Forelimb muscle (tissue), 1 donor: Measurements from ENCODE around the gene KCTD1. TPM values are rescaled to one million over a fixed set of nuclear protein-coding genes. Genes with fewer than 3 reads are reported as not detected.

Experiments used
- DNase-seq: peaks from one replicate; pipeline ENCODE4 v3.0.0-alpha.2; 2013; ENCODE audit warnings: low read depth
- polyA plus RNA-seq: library from polyadenylated mRNA; unstranded; fragments of 120-200 nt; gene quantifications from one replicate; pipeline ENCODE4 v1.2.1, GENCODE V29; 2013; ENCODE audit not compliant: insufficient read length

The KCTD1 gene
- polyA plus RNA-seq, 1 donor, result 4.2 TPM

GRCh38 chr18:26524002-26524401, 24.4 kb downstream of the KCTD1 start:
- DNase-seq, result no peak

GRCh38 chr18:26521617-26522016, 26.7 kb downstream of the KCTD1 start:
- DNase-seq, result no peak

- DNase-seq, result no peak
Measured at GRCh38 chr18:26520974-26521373, 27.4 kb downstream of the KCTD1 start.

- DNase-seq, result no peak
Measured at GRCh38 chr18:26519114-26519513, 29.2 kb downstream of the KCTD1 start.

GRCh38 chr18:26516964-26517363, 31.4 kb downstream of the KCTD1 start:
- DNase-seq, result no peak

GRCh38 chr18:26515643-26516487, 32.5 kb downstream of the KCTD1 start:
- no peak for DNase-seq

GRCh38 chr18:26511339-26512071, 36.8 kb downstream of the KCTD1 start:
- DNase-seq, result no peak

- DNase-seq, result no peak
Measured at GRCh38 chr18:26510337-26510736, 38.0 kb downstream of the KCTD1 start.

GRCh38 chr18:26506012-26506411, 42.3 kb downstream of the KCTD1 start:
- no peak for DNase-seq

GRCh38 chr18:26504831-26505230, 43.5 kb downstream of the KCTD1 start:
- no peak for DNase-seq

- DNase-seq, result no peak
Measured at GRCh38 chr18:26503382-26503781, 45.0 kb downstream of the KCTD1 start.

- DNase-seq, result no peak
Measured at GRCh38 chr18:26502823-26503222, 45.5 kb downstream of the KCTD1 start.

- no peak for DNase-seq
Measured at GRCh38 chr18:26497866-26498265, 50.5 kb downstream of the KCTD1 start.

- DNase-seq, result no peak
Measured at GRCh38 chr18:26496528-26496927, 51.8 kb downstream of the KCTD1 start.

GRCh38 chr18:26495287-26495686, 53.1 kb downstream of the KCTD1 start:
- DNase-seq, result no peak

GRCh38 chr18:26493021-26493420, 55.3 kb downstream of the KCTD1 start:
- DNase-seq, result no peak

GRCh38 chr18:26491194-26491816, 57.0 kb downstream of the KCTD1 start:
- no peak for DNase-seq

- no peak for DNase-seq
Measured at GRCh38 chr18:26489881-26490280, 58.5 kb downstream of the KCTD1 start.

GRCh38 chr18:26489191-26489590, 59.2 kb downstream of the KCTD1 start:
- DNase-seq, result no peak

- no peak for DNase-seq
Measured at GRCh38 chr18:26488417-26489009, 59.8 kb downstream of the KCTD1 start.

- DNase-seq, result no peak
Measured at GRCh38 chr18:26487437-26487836, 60.9 kb downstream of the KCTD1 start.

GRCh38 chr18:26483633-26484032, 64.7 kb downstream of the KCTD1 start:
- DNase-seq, result no peak
